Stimulated activated CD4-positive, alpha-beta T cell treated with anti-CD3 and anti-CD28 coated beads, Interleukin-1b, Interleukin-23, amount 100 ng/mL, for 48 hours (primary cell): ENCODE results near the gene KRT5.
"Not testable (repeated sequence)": the region's sequence is repeated elsewhere in the genome, so short reads cannot be mapped to it uniquely, and the experiment has no call there.

Source experiments
- DNase-seq: peaks from one replicate; pipeline ENCODE4 v3.0.0-alpha.2; 2020

The KRT5 gene

GRCh38 chr12:52518574-52519386 lies 1.4 kb downstream of the KRT5 start:
- DNase-seq: no peak

- no peak for DNase-seq
Measured at GRCh38 chr12:52517888-52518287, 2.3 kb downstream of the KRT5 start.

- DNase-seq: no peak
Measured at GRCh38 chr12:52517005-52517835, 3.0 kb downstream of the KRT5 start.

- DNase-seq: no peak
Measured at GRCh38 chr12:52515927-52516831, 4.0 kb downstream of the KRT5 start.

- DNase-seq: no peak
Measured at GRCh38 chr12:52515319-52515646, 4.9 kb downstream of the KRT5 start.

- no peak for DNase-seq
Measured at GRCh38 chr12:52514471-52515318, 5.5 kb downstream of the KRT5 start.

GRCh38 chr12:52513736-52514135 lies 6.5 kb downstream of the KRT5 start:
- no peak for DNase-seq

- no peak for DNase-seq
Measured at GRCh38 chr12:52508211-52508610, 12.0 kb downstream of the KRT5 start.

GRCh38 chr12:52506858-52507715 lies 13.1 kb downstream of the KRT5 start:
- DNase-seq: no peak

- DNase-seq: no peak
Measured at GRCh38 chr12:52502877-52503276, 17.3 kb downstream of the KRT5 start.

- no peak for DNase-seq
Measured at GRCh38 chr12:52501490-52501889, 18.7 kb downstream of the KRT5 start.

- DNase-seq: not testable (repeated sequence)
Measured at GRCh38 chr12:52500574-52500973, 19.6 kb downstream of the KRT5 start.

- DNase-seq: no peak
Measured at GRCh38 chr12:52499806-52500560, 20.2 kb downstream of the KRT5 start.

GRCh38 chr12:52498946-52499345 lies 21.2 kb downstream of the KRT5 start:
- DNase-seq: no peak

- DNase-seq: no peak
Measured at GRCh38 chr12:52497975-52498374, 22.2 kb downstream of the KRT5 start.

GRCh38 chr12:52496590-52497071 lies 23.6 kb downstream of the KRT5 start:
- no peak for DNase-seq

GRCh38 chr12:52496054-52496453 lies 24.1 kb downstream of the KRT5 start:
- no peak for DNase-seq

GRCh38 chr12:52495389-52495788 lies 24.8 kb downstream of the KRT5 start:
- DNase-seq: no peak

GRCh38 chr12:52494518-52494917 lies 25.7 kb downstream of the KRT5 start:
- DNase-seq: no peak

GRCh38 chr12:52494100-52494499 lies 26.1 kb downstream of the KRT5 start:
- DNase-seq: no peak
